GM18870 (cell line): Measurements from ENCODE around the gene CGB1.
"Not testable (repeated sequence)": the region's sequence is repeated elsewhere in the genome, so short reads cannot be mapped to it uniquely, and the experiment has no call there.

ENCODE experiments used
- ATAC-seq: cut with Tn5 transposase; IDR thresholded peaks from one replicate; pipeline ENCODE4 v1.9.1; 2021; ENCODE audit warnings: moderate library complexity; ENCODE audit not compliant: unreplicated experiment

Gene CGB1

GRCh38 chr19:49022116-49022515 lies 14.6 kb downstream of the CGB1 start:
- ATAC-seq: no peak

GRCh38 chr19:49020931-49021895 lies 15.5 kb downstream of the CGB1 start:
- no peak for ATAC-seq

- no peak for ATAC-seq
Observed at GRCh38 chr19:49020342-49020741, 16.4 kb downstream of the CGB1 start.

GRCh38 chr19:49019242-49019932 lies 17.3 kb downstream of the CGB1 start:
- ATAC-seq: no peak

GRCh38 chr19:49018388-49019241 lies 18.1 kb downstream of the CGB1 start:
- ATAC-seq: not testable (repeated sequence)

- ATAC-seq: no peak
Observed at GRCh38 chr19:49017666-49018351, 18.9 kb downstream of the CGB1 start.

GRCh38 chr19:49017041-49017665 lies 19.5 kb downstream of the CGB1 start, which contains the start of gene LHB:
Gene LHB, minus strand, starts transcription at chr19:49017091. Its CDS starts 10 bp downstream, at chr19:49017081.
- ATAC-seq: no peak

- ATAC-seq: no peak
Observed at GRCh38 chr19:49016067-49016839, 20.4 kb downstream of the CGB1 start.

- ATAC-seq: no peak
Observed at GRCh38 chr19:49014870-49015255, 21.8 kb downstream of the CGB1 start.

GRCh38 chr19:49014123-49014869 lies 22.4 kb downstream of the CGB1 start:
- ATAC-seq: no peak

GRCh38 chr19:49011194-49011593 lies 25.5 kb downstream of the CGB1 start:
- no peak for ATAC-seq

- ATAC-seq: no peak
Observed at GRCh38 chr19:49010453-49010852, 26.2 kb downstream of the CGB1 start.

GRCh38 chr19:49009828-49010227 lies 26.9 kb downstream of the CGB1 start:
- ATAC-seq: no peak

GRCh38 chr19:49006905-49007304 lies 29.8 kb downstream of the CGB1 start:
- no peak for ATAC-seq

- ATAC-seq: no peak
Observed at GRCh38 chr19:49004964-49005614, 31.6 kb downstream of the CGB1 start.

- no peak for ATAC-seq
Observed at GRCh38 chr19:49004133-49004532, 32.6 kb downstream of the CGB1 start.

- no peak for ATAC-seq
Observed at GRCh38 chr19:48999481-49000325, 37.0 kb downstream of the CGB1 start.
